H1 (cell line): ENCODE data around the gene STXBP4. TPM values are rescaled to one million over a fixed set of nuclear protein-coding genes. Genes with fewer than 3 reads are reported as not detected.

ENCODE experiments used
- CTCF ChIA-PET: fragments of 300-600 bp; sonication (Branson Sonifier 250); formaldehyde crosslinking; loops from one replicate; lab custom pipeline; 2021; ENCODE audit not compliant: partially characterized antibody; lab: Charles Lee
- POLR2A ChIA-PET: fragments of 300-600 bp; sonication (Branson Sonifier 250); formaldehyde crosslinking; loops from one replicate; lab custom pipeline; 2021; ENCODE audit warnings: inconsistent platforms; ENCODE audit not compliant: partially characterized antibody; lab: Charles Lee
- DNase-seq, 2 experiments: peaks; one replicate each; pipeline versions ENCODE4 v3.0.0 to v3.0.0-alpha.2; 2010 to 2022; ENCODE audit warnings: low spot score in 2 of 2, low read depth in 1 of 2, mixed read lengths in 1 of 2
- FAIRE-seq: peaks from 2 replicates; lab custom pipeline; 2011; peaks lifted over from hg19 to GRCh38; lab: Jason Lieb, UNC
- H2AFZ ChIP-seq: 2 replicates; pipeline ENCODE4 v1.8.1; 2012; ENCODE audit warnings: low read length, inconsistent platforms
- H2AK5ac ChIP-seq: 2 replicates; pipeline ENCODE4 v1.6.1; 2013; ENCODE audit warnings: low read depth, low read length
- H2BK120ac ChIP-seq: replicated peaks from 2 replicates; pipeline ENCODE3; 2013; ENCODE audit warnings: low read depth, low read length, inconsistent platforms
- H2BK12ac ChIP-seq: 2 replicates; pipeline ENCODE4 v1.6.1; 2013; ENCODE audit warnings: low read depth, low read length
- H2BK15ac ChIP-seq: 2 replicates; pipeline ENCODE4 v1.6.1; 2013; ENCODE audit warnings: low read length
- H2BK20ac ChIP-seq: 2 replicates; pipeline ENCODE4 v1.6.1; 2013; ENCODE audit warnings: low read length
- H2BK5ac ChIP-seq: 2 replicates; pipeline ENCODE4 v1.6.1; 2013; ENCODE audit warnings: low read depth, low read length
- H3K14ac ChIP-seq: 2 replicates; pipeline ENCODE4 v1.6.1; 2013; ENCODE audit warnings: inconsistent platforms; ENCODE audit not compliant: insufficient read length
- H3K18ac ChIP-seq: 2 replicates; pipeline ENCODE4 v1.6.1; 2013; ENCODE audit warnings: low read length; ENCODE audit errors: extremely low read depth
- H3K23ac ChIP-seq: 2 replicates; pipeline ENCODE4 v1.6.1; 2013; ENCODE audit warnings: inconsistent platforms; ENCODE audit not compliant: insufficient read length
- H3K23me2 ChIP-seq: 2 replicates; pipeline ENCODE4 v1.6.1; 2013; ENCODE audit warnings: low read depth, low read length
- H3K27ac ChIP-seq: 2 replicates; pipeline ENCODE4 v1.6.1; 2011; ENCODE audit warnings: low read depth, low read length, inconsistent platforms
- H3K27me3 ChIP-seq, 4 experiments: replicated peaks in 1 of 4; 1 replicate in 1 of 4; 2 replicates in 3 of 4; pipeline versions ENCODE4 v1.6.1 to v1.8.1; 2011 to 2013; ENCODE audit warnings: low read length in 3 of 4, mild to moderate bottlenecking in 3 of 4, inconsistent platforms in 2 of 4, mixed read lengths in 2 of 4, moderate library complexity in 1 of 4; ENCODE audit not compliant: control insufficient read depth in 3 of 4, insufficient read depth in 3 of 4; ENCODE audit errors: extremely low read depth in 1 of 4
- H3K36me3 ChIP-seq, 4 experiments: 2 replicates each; pipeline versions ENCODE4 v1.6.1 to v1.8.1; 2011 to 2013; ENCODE audit warnings: mild to moderate bottlenecking in 4 of 4, low read length in 3 of 4, moderate library complexity in 2 of 4, control low read depth in 1 of 4, inconsistent platforms in 1 of 4; ENCODE audit not compliant: insufficient read depth in 4 of 4, control insufficient read depth in 2 of 4
- H3K4ac ChIP-seq: replicated peaks from 2 replicates; pipeline ENCODE3; 2013; ENCODE audit warnings: low read length, low read depth, mixed read lengths, inconsistent platforms; ENCODE audit not compliant: insufficient read length
- H3K4me1 ChIP-seq, 4 experiments: replicated peaks in 1 of 4; 1 replicate in 1 of 4; 2 replicates in 3 of 4; pipeline versions ENCODE4 v1.6.1 to v1.8.1; 2011 to 2013; ENCODE audit warnings: low read length in 3 of 4, inconsistent platforms in 2 of 4, mixed read lengths in 1 of 4; ENCODE audit not compliant: insufficient read depth in 4 of 4, control insufficient read depth in 3 of 4
- H3K4me2 ChIP-seq, 2 experiments: 2 replicates each; pipeline versions ENCODE4 v1.6.1 to v1.8.1; 2011 to 2013; ENCODE audit warnings: low read depth in 2 of 2, low read length in 2 of 2, control low read depth in 1 of 2, inconsistent platforms in 1 of 2, mild to moderate bottlenecking in 1 of 2; ENCODE audit not compliant: insufficient read depth in 1 of 2
- H3K4me3 ChIP-seq, 4 experiments: fragments of 200-600, 300-600 bp in 1 of 4; sonication (generic), shearing (Covaris generic), sonication (Bioruptor Twin) in 1 of 4; 2 replicates each; pipeline versions ENCODE4 v1.5.1 to v1.8.1; 2011 to 2016; ENCODE audit warnings: low read length in 4 of 4, low read depth in 3 of 4, control low read depth in 2 of 4, inconsistent platforms in 2 of 4, mild to moderate bottlenecking in 2 of 4, mixed read lengths in 1 of 4, moderate library complexity in 1 of 4; ENCODE audit not compliant: insufficient read depth in 2 of 4; ENCODE audit errors: extremely low read depth in 1 of 4
- H3K56ac ChIP-seq: replicated peaks from 2 replicates; pipeline ENCODE3; 2013; ENCODE audit warnings: low read depth, mild to moderate bottlenecking, mixed read lengths, low read length, inconsistent platforms; ENCODE audit not compliant: insufficient read length
- H3K79me1 ChIP-seq: 2 replicates; pipeline ENCODE4 v1.6.1; 2013; ENCODE audit warnings: low read depth, low read length, control low read depth
- H3K79me2 ChIP-seq, 2 experiments: 2 replicates each; pipeline versions ENCODE4 v1.6.1 to v1.8.1; 2012 to 2013; ENCODE audit warnings: low read length in 2 of 2, mild to moderate bottlenecking in 2 of 2, inconsistent platforms in 1 of 2; ENCODE audit not compliant: insufficient read depth in 2 of 2, control insufficient read depth in 1 of 2
- H3K9ac ChIP-seq, 4 experiments: replicated peaks in 1 of 4; 1 replicate in 1 of 4; 2 replicates in 3 of 4; pipeline versions ENCODE4 v1.6.1 to v1.8.1; 2011 to 2013; ENCODE audit warnings: low read depth in 3 of 4, low read length in 3 of 4, control low read depth in 2 of 4, mild to moderate bottlenecking in 2 of 4, moderate library complexity in 2 of 4, inconsistent platforms in 1 of 4; ENCODE audit errors: extremely low read depth in 1 of 4
- H3K9me3 ChIP-seq, 2 experiments: 2 replicates each; pipeline versions ENCODE4 v1.6.1 to v1.8.1; 2012 to 2013; ENCODE audit warnings: mild to moderate bottlenecking in 2 of 2, moderate library complexity in 2 of 2, control low read depth in 1 of 2, inconsistent platforms in 1 of 2, low read depth in 1 of 2, low read length in 1 of 2, mixed read lengths in 1 of 2; ENCODE audit not compliant: insufficient read depth in 2 of 2
- H4K20me1 ChIP-seq, 2 experiments: replicated peaks in 1 of 2; 2 replicates each; pipeline versions ENCODE3 to v1.8.1; 2011 to 2013; ENCODE audit warnings: inconsistent platforms in 2 of 2, low read length in 2 of 2, mild to moderate bottlenecking in 1 of 2; ENCODE audit not compliant: insufficient read depth in 2 of 2, control insufficient read depth in 1 of 2
- H4K5ac ChIP-seq: 2 replicates; pipeline ENCODE4 v1.6.1; 2013; ENCODE audit warnings: low read length, low read depth, mixed read lengths, inconsistent platforms; ENCODE audit not compliant: insufficient read length
- H4K8ac ChIP-seq: 2 replicates; pipeline ENCODE4 v1.8.0; 2013; ENCODE audit warnings: mild to moderate bottlenecking, moderate library complexity, low read length, inconsistent platforms; ENCODE audit not compliant: insufficient read depth; ENCODE audit errors: extremely low read depth
- H4K91ac ChIP-seq: replicated peaks from 2 replicates; pipeline ENCODE3; 2013; ENCODE audit warnings: low read length, mixed read lengths, inconsistent platforms; ENCODE audit not compliant: insufficient read length
- ASH2L ChIP-seq: fragments of 200-600, 300-600 bp; sonication (generic); IDR thresholded peaks from one replicate; pipeline ENCODE4 v1.7.1; 2017; ENCODE audit warnings: low read length
- ATF2 ChIP-seq: IDR thresholded peaks from 2 replicates; pipeline ENCODE4 v1.6.1; 2012; ENCODE audit warnings: low read length, inconsistent platforms
- CHD1 ChIP-seq: IDR thresholded peaks from 2 replicates; pipeline ENCODE4 v1.6.1; 2012; ENCODE audit warnings: low read depth, low read length, improper control_type of control experiment
- CTBP2 ChIP-seq: IDR thresholded peaks from 2 replicates; pipeline ENCODE4 v1.7.0; 2011; ENCODE audit warnings: borderline replicate concordance, mild to moderate bottlenecking, moderate library complexity, mixed read lengths, low read length; ENCODE audit not compliant: insufficient read depth, insufficient read length
- JUND ChIP-seq: IDR thresholded peaks from 2 replicates; pipeline ENCODE4 v1.6.1; 2011; ENCODE audit warnings: mild to moderate bottlenecking, improper control_type of control experiment, low read length
- RFX5 ChIP-seq: IDR thresholded peaks from 2 replicates; pipeline ENCODE4 v1.6.1; 2011; ENCODE audit warnings: low read depth, low read length, improper control_type of control experiment, borderline replicate concordance
- SUZ12 ChIP-seq: fragments of 200-600 bp; sonication (generic); IDR thresholded peaks from 2 replicates; pipeline ENCODE4 v1.6.1; 2012; ENCODE audit warnings: mild to moderate bottlenecking, inconsistent platforms, low read length, moderate library complexity, mixed read lengths
- TAF1 ChIP-seq: IDR thresholded peaks from 2 replicates; pipeline ENCODE4 v1.6.1; 2011; ENCODE audit warnings: mild to moderate bottlenecking, low read depth, low read length
- WGBS, 2 experiments: shearing (Covaris generic) in 1 of 2; methylation state at CpG; one replicate each; pipeline versions ENCODE4 v1.1.6 to v1.1.7; 2013 to 2015; ENCODE audit warnings: low lambda C conversion rate in 2 of 2, mixed read lengths in 2 of 2, inconsistent platforms in 1 of 2, low coverage in 1 of 2, missing lambda C conversion rate in 1 of 2; ENCODE audit not compliant: insufficient replicate concordance in 2 of 2, insufficient coverage in 1 of 2, insufficient read length in 1 of 2; ENCODE audit errors: extremely low coverage in 1 of 2, missing lambda C conversion rate in 1 of 2; 5-methylcytosine and 5-hydroxymethylcytosine counted together
- polyA plus RNA-seq, 7 experiments: library from polyadenylated mRNA; depleted of rRNA in 3 of 7; stranded (reverse) in 5 of 7; unstranded in 2 of 7; fragments of >200 nt in 5 of 7; fragments of 200-250 nt in 2 of 7; gene quantifications; 1 replicate in 5 of 7; 2 replicates in 1 of 7; 4 replicates in 1 of 7; pipeline versions ENCODE4 v1.2.1 to v1.2.3, GENCODE V29; 2011 to 2013; ENCODE audit warnings: missing spikeins in 2 of 7, mixed read lengths in 2 of 7
- total RNA-seq: library from RNA; stranded (reverse); fragmentation: NEBNext Ultra II Directional; extraction: Animal tissue kit (Norgen Biotek cat#: 25700); gene quantifications from 2 replicates; pipeline ENCODE4 v1.2.1, GENCODE V29; 2021

Gene STXBP4
- total and polyA plus RNA-seq, 2 of the 8 experiments (the other 6 are each of a cell fraction or from before 2014, with no cell fraction given), result 3.2 to 18.5 TPM

GRCh38 chr17:55068862-55069811 lies 100.6 kb downstream of the STXBP4 start:
- Histone ChIP-seq H2BK15ac (no peak overlapping the region), H3K79me1 (no peaks in the 10 kb centered on the region), H2BK20ac (no peak overlapping the region), H3K14ac (no peak overlapping the region), H2AK5ac (no peak overlapping the region), H3K4me1 (no peaks in the 10 kb centered on the region), H3K23ac (no peak overlapping the region), H4K91ac (no peak overlapping the region), H2BK5ac (no peak overlapping the region), H4K5ac (no peak overlapping the region), H2AFZ (no peak overlapping the region), H2BK120ac (no peak overlapping the region), H3K4me2 (no peak overlapping the region), H3K36me3 (no peaks in the 10 kb centered on the region), H3K56ac (no peak overlapping the region), H4K20me1 (no peaks in the 10 kb centered on the region), H3K27me3 (no peaks in the 10 kb centered on the region), H3K27ac (no peak overlapping the region), H3K23me2 (no peaks in the 10 kb centered on the region; the same call in 1 of the 2 replicates), H3K4ac (no peak overlapping the region), H4K8ac (no peak overlapping the region), H3K9me3 (no peaks in the 10 kb centered on the region), H3K18ac (no peak overlapping the region), H3K79me2 (no peaks in the 10 kb centered on the region), H3K4me3 (no peak overlapping the region), H3K9ac (no peak overlapping the region), H2BK12ac (no peak overlapping the region)
- no peak for DNase-seq
- CTCF ChIA-PET, result interaction anchor here (1.1 kb wide), 1 partner anchor 136 kb away, joined by 3 read pairs; no protein-coding TSS in a partner anchor
- 86% methylated on average over 4 of the region's 4 CpGs; no CpG with 5 or more reads in 1 of the 2 experiments for WGBS, 2 experiments
- FAIRE-seq, result no peak
- POLR2A ChIA-PET, result no interaction called here
- no peak for TF ChIP-seq JUND
- TF ChIP-seq ASH2L, result no peak
- no peak for TF ChIP-seq ATF2
- no peak for TF ChIP-seq TAF1
- no peak for TF ChIP-seq CHD1
- no peak for TF ChIP-seq SUZ12
- no peak for TF ChIP-seq CTBP2
- TF ChIP-seq RFX5, result no peak
